CD14-positive monocyte (primary cell): Measurements from ENCODE around the gene LRP1B. TPM values are rescaled to one million over a fixed set of nuclear protein-coding genes. Genes with fewer than 3 reads are reported as not detected.

Experiments used
- DNase-seq, 3 donors: peaks; one replicate each; pipeline ENCODE4 v3.0.0-alpha.2; 2011 to 2022
- H2AFZ ChIP-seq: 2 replicates; pipeline ENCODE4 v1.6.0; 2012; ENCODE audit warnings: mild to moderate bottlenecking, low read depth, low read length, inconsistent platforms; ENCODE audit not compliant: insufficient read depth, poor library complexity, severe bottlenecking
- H3K27ac ChIP-seq, 2 donors: 1 replicate in 1 of 2; 2 replicates in 1 of 2; pipeline ENCODE4 v1.5.1; 2012 to 2013; ENCODE audit warnings: low read length in 2 of 2, control low read depth in 1 of 2, inconsistent platforms in 1 of 2, low read depth in 1 of 2, mild to moderate bottlenecking in 1 of 2
- H3K27me3 ChIP-seq, 2 donors: one replicate each; pipeline versions ENCODE4 v1.6.0 to v1.6.1; 2011 to 2013; ENCODE audit warnings: low read length in 2 of 2; ENCODE audit not compliant: control insufficient read depth in 2 of 2, insufficient read depth in 2 of 2
- H3K36me3 ChIP-seq, 2 donors: replicated peaks in 1 of 2; 1 replicate in 1 of 2; 2 replicates in 1 of 2; pipeline versions ENCODE4 v1.5.1 to v1.6.1; 2012 to 2013; ENCODE audit warnings: low read length in 2 of 2, control low read depth in 1 of 2, inconsistent platforms in 1 of 2, mild to moderate bottlenecking in 1 of 2; ENCODE audit not compliant: insufficient read depth in 2 of 2, control insufficient read depth in 1 of 2
- H3K4me1 ChIP-seq, 2 donors: 1 replicate in 1 of 2; 2 replicates in 1 of 2; pipeline versions ENCODE4 v1.5.1 to v1.6.1; 2012 to 2013; ENCODE audit warnings: low read length in 2 of 2, control low read depth in 1 of 2, inconsistent platforms in 1 of 2, mild to moderate bottlenecking in 1 of 2, moderate library complexity in 1 of 2; ENCODE audit not compliant: insufficient read depth in 2 of 2, control insufficient read depth in 1 of 2
- H3K4me2 ChIP-seq: replicated peaks from 2 replicates; pipeline ENCODE3; 2012; ENCODE audit warnings: low read length, moderate library complexity, mild to moderate bottlenecking; ENCODE audit not compliant: poor library complexity, severe bottlenecking; ENCODE audit errors: extremely low read depth
- H3K4me3 ChIP-seq, 3 experiments: fragments of 200-600 bp in 1 of 3; sonication (generic) in 1 of 3; replicated peaks in 1 of 3; 1 replicate in 2 of 3; 2 replicates in 1 of 3; pipeline ENCODE4 v1.5.1; 2011 to 2013; ENCODE audit warnings: low read length in 3 of 3, mild to moderate bottlenecking in 3 of 3, control low read depth in 2 of 3, low read depth in 2 of 3, inconsistent platforms in 1 of 3, moderate library complexity in 1 of 3
- H3K79me2 ChIP-seq: 2 replicates; pipeline ENCODE4 v1.6.0; 2012; ENCODE audit warnings: mild to moderate bottlenecking, control low read depth, inconsistent platforms, low read length, moderate library complexity; ENCODE audit not compliant: insufficient read depth
- H3K9ac ChIP-seq: 2 replicates; pipeline ENCODE4 v1.6.0; 2017; ENCODE audit warnings: low read length, mild to moderate bottlenecking; ENCODE audit not compliant: insufficient read depth, poor library complexity, severe bottlenecking
- H3K9me3 ChIP-seq, 2 donors: replicated peaks in 1 of 2; 1 replicate in 1 of 2; 2 replicates in 1 of 2; pipeline versions ENCODE4 v1.5.1 to v1.6.1; 2012 to 2013; ENCODE audit warnings: low read length in 2 of 2, control low read depth in 1 of 2; ENCODE audit not compliant: control insufficient read depth in 1 of 2, insufficient read depth in 1 of 2
- H4K20me1 ChIP-seq: 2 replicates; pipeline ENCODE4 v1.6.0; 2012; ENCODE audit warnings: mild to moderate bottlenecking, low read length, control low read depth, moderate library complexity; ENCODE audit not compliant: insufficient read depth
- H3K27ac Mint-ChIP-seq, 7 donors: one replicate each; pipeline ENCODE4 v1.8.0; 2020; ENCODE audit warnings: mild to moderate bottlenecking in 7 of 7, mixed read lengths in 7 of 7, moderate library complexity in 6 of 7, inconsistent platforms in 2 of 7
- H3K27me3 Mint-ChIP-seq, 3 donors: one replicate each; pipeline ENCODE4 v1.8.0; 2021 to 2022; ENCODE audit warnings: low read depth in 3 of 3, mild to moderate bottlenecking in 3 of 3, mixed read lengths in 3 of 3, moderate library complexity in 3 of 3, inconsistent platforms in 1 of 3
- H3K36me3 Mint-ChIP-seq, 2 donors: one replicate each; pipeline ENCODE4 v1.8.0; 2020; ENCODE audit warnings: mixed read lengths in 2 of 2, inconsistent platforms in 1 of 2, mild to moderate bottlenecking in 1 of 2
- H3K4me1 Mint-ChIP-seq: one replicate; pipeline ENCODE4 v1.8.0; 2020; ENCODE audit warnings: mild to moderate bottlenecking, mixed read lengths
- H3K4me3 Mint-ChIP-seq, 2 donors: one replicate each; pipeline ENCODE4 v1.8.0; 2020; ENCODE audit warnings: mild to moderate bottlenecking in 2 of 2, mixed read lengths in 2 of 2, moderate library complexity in 1 of 2
- H3K9me3 Mint-ChIP-seq, 7 donors: one replicate each; pipeline ENCODE4 v1.8.0; 2020 to 2022; ENCODE audit warnings: mixed read lengths in 7 of 7, mild to moderate bottlenecking in 6 of 7, moderate library complexity in 6 of 7, inconsistent platforms in 2 of 7
- CTCF ChIP-seq: fragments of 200-600 bp; IDR thresholded peaks from one replicate; pipeline ENCODE4 v1.8.0; 2022; ENCODE audit warnings: antibody characterized with exemption, mild to moderate bottlenecking
- WGBS: methylation state at CpG from one replicate; pipeline ENCODE4 v1.1.5; 2013; ENCODE audit warnings: missing lambda C conversion rate; ENCODE audit not compliant: insufficient coverage; 5-methylcytosine and 5-hydroxymethylcytosine counted together
- intact Hi-C, 2 donors: fragments of 100-400 bp; cut with micrococcal nuclease; formaldehyde crosslinking; loops; one replicate each; pipeline versions ENCODE4 v1.15.0 to v1.15.1; 2023
- polyA plus RNA-seq, 3 donors: library from polyadenylated mRNA; depleted of rRNA in 1 of 3; unstranded in 2 of 3; stranded (reverse) in 1 of 3; fragments of 300-500 nt in 2 of 3; fragments of >200 nt in 1 of 3; fragmentation: Illumina TruSeq in 2 of 3; gene quantifications; 1 replicate in 2 of 3; 2 replicates in 1 of 3; pipeline ENCODE4 v1.2.3, GENCODE V29; 2012 to 2021

LRP1B gene
- polyA plus RNA-seq, 3 donors: not detected

GRCh38 chr2:141940709-141941108 is 190.1 kb downstream of the LRP1B start:
- H3K4me1 ChIP-seq: no peaks in the 10 kb centered on the region

GRCh38 chr2:141933226-141933625 is 197.6 kb downstream of the LRP1B start:
- no peak overlapping the region for H3K27ac ChIP-seq
- no peak overlapping the region for H3K4me3 ChIP-seq
- H3K27me3 ChIP-seq: no peaks in the 10 kb centered on the region
- Mint-ChIP-seq H3K27me3 (no peaks in the 10 kb centered on the region), H3K36me3 (no peaks in the 10 kb centered on the region), H3K4me3 (no peak overlapping the region), H3K27ac (no peak overlapping the region), H3K9me3 (peaks cover 0 to 2% (median 0%) of the 10 kb centered on the region in 7 donors), H3K4me1 (no peaks in the 10 kb centered on the region)
- intact Hi-C loops: no loop called here
- no peaks in the 10 kb centered on the region for H3K9me3 ChIP-seq
- no peak for DNase-seq
- H4K20me1 ChIP-seq: no peaks in the 10 kb centered on the region
- H3K79me2 ChIP-seq: no peaks in the 10 kb centered on the region
- WGBS: no CpG with 5 or more reads among the region's 1 CpG
- TF ChIP-seq CTCF: no peak
- H3K36me3 ChIP-seq: no peaks in the 10 kb centered on the region
- no peak overlapping the region for H3K9ac ChIP-seq
- H2AFZ ChIP-seq: no peak overlapping the region
- H3K4me1 ChIP-seq: no peaks in the 10 kb centered on the region
- no peak overlapping the region for H3K4me2 ChIP-seq

More at GRCh38 chr2:141940709-141941108, 190.1 kb downstream of the LRP1B start:
- DNase-seq: no peak
- Histone ChIP-seq H3K27ac (no peak overlapping the region), H3K4me3 (no peak overlapping the region), H3K79me2 (no peaks in the 10 kb centered on the region), H2AFZ (no peak overlapping the region), H3K36me3 (no peaks in the 10 kb centered on the region), H3K27me3 (no peaks in the 10 kb centered on the region), H4K20me1 (no peaks in the 10 kb centered on the region), H3K9me3 (no peaks in the 10 kb centered on the region), H3K9ac (no peak overlapping the region), H3K4me2 (no peak overlapping the region)
- no peaks in the 10 kb centered on the region for H3K4me1 Mint-ChIP-seq
- 100% methylated on average over 1 of the region's 1 CpG for WGBS
- no peaks in the 10 kb centered on the region for H3K27me3 Mint-ChIP-seq
- intact Hi-C loops: no loop called here
- no peak overlapping the region for H3K4me3 Mint-ChIP-seq
- no peak overlapping the region for H3K27ac Mint-ChIP-seq
- no peak for TF ChIP-seq CTCF
- no peaks in the 10 kb centered on the region for H3K36me3 Mint-ChIP-seq
- H3K9me3 Mint-ChIP-seq: no peaks in the 10 kb centered on the region
